ENCODE results near the gene COCH. TPM values are rescaled to one million over a fixed set of nuclear protein-coding genes. Genes with fewer than 3 reads are reported as not detected.

Gene COCH
- 3.4 and 10.1 TPM in 2 replicates for total RNA-seq

GRCh38 chr14:30874120-30874998 lies at the start of gene COCH:
Gene COCH (plus strand): TSS chr14:30874559. CDS start chr14:30874939, 380 bp downstream.

Other genes with a start within 250 kb of the COCH start
- 1.8 and 2.3 TPM in 2 replicates for gene AP4S1, start 151.1 kb downstream of the COCH start, total RNA-seq
- gene STRN3, start 151.8 kb downstream of the COCH start, total RNA-seq, result 12.5 and 16.2 TPM in 2 replicates

Measured in mesangial cell (primary cell).